ENCODE measurements around the gene TMEM272. TPM values are rescaled to one million over a fixed set of nuclear protein-coding genes. Genes with fewer than 3 reads are reported as not detected.

Gene TMEM272, protein sequence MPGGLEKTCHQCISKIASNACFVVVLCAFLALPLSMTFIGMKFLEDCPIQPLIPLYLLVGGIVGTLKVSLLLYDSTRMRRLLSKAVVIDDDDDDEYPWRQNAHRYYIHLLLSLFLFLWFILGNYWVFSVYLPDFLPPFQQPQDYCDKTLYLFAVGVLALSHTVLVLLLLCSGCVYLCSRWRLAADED
- 0.19 TPM for total RNA-seq
- 0.28 TPM for polyA plus RNA-seq (ENCODE audit: insufficient read depth, low read depth, low replicate concordance)
- long read RNA-seq, donor 1: 0 reads
- long read RNA-seq, donor 2: 0 reads
- long read RNA-seq, donor 3: 0 reads
- long read RNA-seq, donor 4: 0 reads
- long read RNA-seq, donor 5: 0 reads
- long read RNA-seq, donor 6: 0 reads
- long read RNA-seq, donor 7: 0 reads
- long read RNA-seq, donor 8: 0 reads
- long read RNA-seq, donor 9: 0 reads
- long read RNA-seq, donor 10: 0 reads

- Histone ChIP-seq H3K27me3 (ENCODE audit: control insufficient read depth, insufficient read depth, low read length) (no peaks in the 10 kb centered on the region), H3K9me3 (ENCODE audit: control insufficient read depth in 2 of 3, insufficient read depth in 1 of 3, low read length in 3 of 3) (no peaks in the 10 kb centered on the region), H3K9ac (ENCODE audit: low read length in 3 of 3) (peak within 1 kb of the TSS in 1 of 3 donors; percentile 42), H3K36me3 (ENCODE audit: control insufficient read depth in 2 of 3, insufficient read depth in 3 of 3, low read length in 3 of 3) (no peaks in the 10 kb centered on the region), H3K4me1 (ENCODE audit: control insufficient read depth in 2 of 3, insufficient read depth in 2 of 3, low read depth in 1 of 3, low read length in 3 of 3) (peaks cover 0 to 4% (median 0%) of the 10 kb centered on the region in 3 donors), H3K27ac (ENCODE audit: low read depth in 2 of 2, low read length in 2 of 2) (no peak within 1 kb of the TSS), H3K4me3 (ENCODE audit: low read length in 3 of 3) (peak within 1 kb of the TSS; percentile 13 to 68 (median 66))
- intact Hi-C loops (cut with DNase I): no loop called here
- TF ChIP-seq, protein P1, sequence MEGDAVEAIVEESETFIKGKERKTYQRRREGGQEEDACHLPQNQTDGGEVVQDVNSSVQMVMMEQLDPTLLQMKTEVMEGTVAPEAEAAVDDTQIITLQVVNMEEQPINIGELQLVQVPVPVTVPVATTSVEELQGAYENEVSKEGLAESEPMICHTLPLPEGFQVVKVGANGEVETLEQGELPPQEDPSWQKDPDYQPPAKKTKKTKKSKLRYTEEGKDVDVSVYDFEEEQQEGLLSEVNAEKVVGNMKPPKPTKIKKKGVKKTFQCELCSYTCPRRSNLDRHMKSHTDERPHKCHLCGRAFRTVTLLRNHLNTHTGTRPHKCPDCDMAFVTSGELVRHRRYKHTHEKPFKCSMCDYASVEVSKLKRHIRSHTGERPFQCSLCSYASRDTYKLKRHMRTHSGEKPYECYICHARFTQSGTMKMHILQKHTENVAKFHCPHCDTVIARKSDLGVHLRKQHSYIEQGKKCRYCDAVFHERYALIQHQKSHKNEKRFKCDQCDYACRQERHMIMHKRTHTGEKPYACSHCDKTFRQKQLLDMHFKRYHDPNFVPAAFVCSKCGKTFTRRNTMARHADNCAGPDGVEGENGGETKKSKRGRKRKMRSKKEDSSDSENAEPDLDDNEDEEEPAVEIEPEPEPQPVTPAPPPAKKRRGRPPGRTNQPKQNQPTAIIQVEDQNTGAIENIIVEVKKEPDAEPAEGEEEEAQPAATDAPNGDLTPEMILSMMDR (IDR thresholded peaks at IDR 0.05; ENCODE audit: borderline replicate concordance, extremely low read depth, insufficient read depth): peak; percentile 65
- FAIRE-seq: no peak
- peak in 4 of 5 donors; percentile 64 to 85 (median 72) for DNase-seq
Observed at GRCh38 chr13:51844862-51845573, at the start of gene TMEM272. TSS of gene TMEM272 (minus strand) at chr13:51845177. CDS start at chr13:51838530, 6,647 bp downstream.

DNA sequence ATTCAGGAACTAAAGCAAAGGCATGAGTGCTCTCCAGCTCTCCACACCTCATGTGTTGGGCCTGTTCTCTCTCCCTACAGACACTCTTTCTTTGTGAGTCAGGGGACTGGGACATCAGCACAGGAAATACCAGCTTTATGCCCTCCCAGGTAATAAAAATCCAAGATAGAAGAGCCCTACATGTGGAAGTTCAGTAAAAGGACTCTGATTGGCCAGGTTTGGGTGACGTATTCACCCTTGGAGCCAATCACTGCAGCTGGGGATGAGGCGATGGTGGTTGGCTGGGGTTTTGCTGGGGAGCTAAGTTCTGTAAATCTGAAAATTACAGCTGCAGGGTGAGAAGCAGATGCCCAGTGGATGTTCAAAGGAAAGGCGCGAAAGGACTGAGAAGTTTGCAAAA is 49.3 kb upstream of the TMEM272 start:
- Histone ChIP-seq H3K4me3 (ENCODE audit: low read length in 3 of 3) (no peak overlapping the region), H3K27me3 (ENCODE audit: control insufficient read depth, insufficient read depth, low read length) (no peaks in the 10 kb centered on the region), H3K27ac (ENCODE audit: low read depth in 2 of 2, low read length in 2 of 2) (no peak overlapping the region), H3K36me3 (ENCODE audit: control insufficient read depth in 2 of 3, insufficient read depth in 3 of 3, low read length in 3 of 3) (no peaks in the 10 kb centered on the region), H3K9me3 (ENCODE audit: control insufficient read depth in 2 of 3, insufficient read depth in 1 of 3, low read length in 3 of 3) (no peaks in the 10 kb centered on the region), H3K4me1 (ENCODE audit: control insufficient read depth in 2 of 3, insufficient read depth in 2 of 3, low read depth in 1 of 3, low read length in 3 of 3) (no peaks in the 10 kb centered on the region), H3K9ac (ENCODE audit: low read length in 3 of 3) (no peak overlapping the region)
- TF ChIP-seq, protein P1 (IDR thresholded peaks at IDR 0.05; ENCODE audit: borderline replicate concordance, extremely low read depth, insufficient read depth): no peak
- FAIRE-seq (no peak), DNase-seq (no peak)
- intact Hi-C loops (cut with DNase I): no loop called here

- Histone ChIP-seq H3K4me3 (ENCODE audit: low read length in 3 of 3) (no peak overlapping the region), H3K27me3 (ENCODE audit: control insufficient read depth, insufficient read depth, low read length) (no peaks in the 10 kb centered on the region), H3K36me3 (ENCODE audit: control insufficient read depth in 2 of 3, insufficient read depth in 3 of 3, low read length in 3 of 3) (no peaks in the 10 kb centered on the region), H3K27ac (ENCODE audit: low read depth in 2 of 2, low read length in 2 of 2) (no peak overlapping the region), H3K9me3 (ENCODE audit: control insufficient read depth in 2 of 3, insufficient read depth in 1 of 3, low read length in 3 of 3) (no peaks in the 10 kb centered on the region), H3K9ac (ENCODE audit: low read length in 3 of 3) (no peak overlapping the region), H3K4me1 (ENCODE audit: control insufficient read depth in 2 of 3, insufficient read depth in 2 of 3, low read depth in 1 of 3, low read length in 3 of 3) (no peaks in the 10 kb centered on the region)
- TF ChIP-seq, protein P1 (IDR thresholded peaks at IDR 0.05; ENCODE audit: borderline replicate concordance, extremely low read depth, insufficient read depth): no peak
- FAIRE-seq (no peak), DNase-seq (no peak)
- intact Hi-C loops (cut with DNase I): no loop called here
Observed at GRCh38 chr13:51892657-51893056, 47.7 kb upstream of the TMEM272 start.

Measured in kidney (tissue), 22 donors.